Bronchial epithelial cell (primary cell): ENCODE results near the gene SKAP2. TPM values are rescaled to one million over a fixed set of nuclear protein-coding genes. Genes with fewer than 3 reads are reported as not detected.

Source experiments
- DNase-seq: peaks from one replicate; pipeline ENCODE4 v3.0.0-alpha.2; 2010; ENCODE audit warnings: low read depth
- FAIRE-seq: peaks from 2 replicates; lab custom pipeline; 2011; peaks lifted over from hg19 to GRCh38; lab: Jason Lieb, UNC
- H3K27me3 ChIP-seq: 2 replicates; pipeline ENCODE4 v1.5.1; 2011; ENCODE audit warnings: low read length; ENCODE audit not compliant: control insufficient read depth, insufficient read depth
- H3K36me3 ChIP-seq: 2 replicates; pipeline ENCODE4 v1.5.1; 2011; ENCODE audit warnings: low read length; ENCODE audit not compliant: control insufficient read depth, insufficient read depth
- H3K4me3 ChIP-seq: 2 replicates; pipeline ENCODE4 v1.5.1; 2011; ENCODE audit warnings: mild to moderate bottlenecking, low read depth, low read length, control low read depth
- CTCF ChIP-seq: IDR thresholded peaks from 2 replicates; pipeline ENCODE4 v1.5.1; 2011; ENCODE audit warnings: mild to moderate bottlenecking, moderate library complexity, low read length, control low read depth, inconsistent platforms; ENCODE audit not compliant: insufficient read depth, severe bottlenecking
- total RNA-seq: library from RNA; depleted of rRNA; stranded (reverse); fragments of >200 nt; gene quantifications from 2 replicates; pipeline ENCODE4 v1.2.1, GENCODE V29; 2014

Gene SKAP2
- total RNA-seq, 1 donor from 2014 or later, result 2.1 TPM

- FAIRE-seq (no peak), DNase-seq (no peak)
- Histone ChIP-seq H3K36me3 (no peaks in the 10 kb centered on the region), H3K27me3 (no peaks in the 10 kb centered on the region), H3K4me3 (no peak overlapping the region)
- TF ChIP-seq CTCF, result no peak
Measured at GRCh38 chr7:26627221-26627620, 237.2 kb downstream of the SKAP2 start.

- TF ChIP-seq CTCF, result no peak
- Histone ChIP-seq H3K36me3 (no peaks in the 10 kb centered on the region), H3K4me3 (no peak overlapping the region), H3K27me3 (no peaks in the 10 kb centered on the region)
- no peak for DNase-seq
- FAIRE-seq, result no peak
Measured at GRCh38 chr7:26626687-26627086, 237.7 kb downstream of the SKAP2 start.

- FAIRE-seq, result no peak
Measured at GRCh38 chr7:26626156-26626555, 238.2 kb downstream of the SKAP2 start.

GRCh38 chr7:26625286-26625685 is 239.1 kb downstream of the SKAP2 start:
- DNase-seq (no peak), FAIRE-seq (no peak)
- Histone ChIP-seq H3K36me3 (no peaks in the 10 kb centered on the region), H3K4me3 (no peak overlapping the region), H3K27me3 (no peaks in the 10 kb centered on the region)
- no peak for TF ChIP-seq CTCF

More at GRCh38 chr7:26626156-26626555, 238.2 kb downstream of the SKAP2 start:
- H3K4me3 ChIP-seq, result no peak overlapping the region
- no peak for TF ChIP-seq CTCF
- H3K27me3 ChIP-seq, result no peaks in the 10 kb centered on the region
- DNase-seq, result no peak
- no peaks in the 10 kb centered on the region for H3K36me3 ChIP-seq

- Histone ChIP-seq H3K4me3 (no peak overlapping the region), H3K27me3 (no peaks in the 10 kb centered on the region), H3K36me3 (no peaks in the 10 kb centered on the region)
- TF ChIP-seq CTCF, result no peak
- FAIRE-seq, result no peak
- no peak for DNase-seq
Measured at GRCh38 chr7:26624839-26625238, 239.6 kb downstream of the SKAP2 start.

- no peak overlapping the region for H3K4me3 ChIP-seq
- no peak for FAIRE-seq
- DNase-seq, result no peak
Measured at GRCh38 chr7:26624431-26624830, 240.0 kb downstream of the SKAP2 start.

More at GRCh38 chr7:26624431-26624830, 240.0 kb downstream of the SKAP2 start:
- Histone ChIP-seq H3K36me3 (no peaks in the 10 kb centered on the region), H3K27me3 (no peaks in the 10 kb centered on the region)
- no peak for TF ChIP-seq CTCF
